Measurements from ENCODE around the gene DNPEP. TPM values are rescaled to one million over a fixed set of nuclear protein-coding genes. Genes with fewer than 3 reads are reported as not detected.

The DNPEP gene
- total RNA-seq, 1 donor from 2014 or later = 25.1 TPM

- no peak overlapping the region for H3K27ac ChIP-seq (ENCODE audit: low read depth, low read length)
- no peaks in the 10 kb centered on the region for H3K4me1 ChIP-seq (ENCODE audit: control insufficient read depth in 3 of 3, insufficient read depth in 3 of 3, low read length in 3 of 3)
- H3K9me3 ChIP-seq (ENCODE audit: control insufficient read depth in 3 of 3, low read length in 3 of 3) = no peaks in the 10 kb centered on the region
- peaks cover 7 to 17% (median 8%) of the 10 kb centered on the region in 3 donors for H3K27me3 ChIP-seq (ENCODE audit: control insufficient read depth in 3 of 3, insufficient read depth in 3 of 3, low read length in 3 of 3)
- H3K36me3 ChIP-seq (ENCODE audit: control insufficient read depth in 3 of 3, insufficient read depth in 3 of 3, low read length in 3 of 3) = no peaks in the 10 kb centered on the region
- no peak overlapping the region for H3K9ac ChIP-seq (ENCODE audit: low read depth in 1 of 3, low read length in 3 of 3)
- H3K4me3 ChIP-seq (ENCODE audit: low read length in 3 of 3) = no peak overlapping the region
Observed at GRCh38 chr2:219323434-219323833, 64.3 kb downstream of the DNPEP start.

Small RNAs within 50 kb of the gene (small RNA-seq; reads per million reads assigned to genes)
- not detected for gene AC053503.3

Other genes starting within 250 kb of the DNPEP start
- 15.1 TPM for gene NHEJ1, start 227.1 kb downstream of the DNPEP start, total RNA-seq
- gene SLC23A3, start 217.9 kb downstream of the DNPEP start, total RNA-seq = 0.52 TPM
- gene CNPPD1, start 211.0 kb downstream of the DNPEP start, total RNA-seq = 27.1 TPM
- gene RETREG2, start 209.6 kb downstream of the DNPEP start, total RNA-seq = 35.5 TPM
- 11.5 TPM for gene ZFAND2B, start 181.1 kb downstream of the DNPEP start, total RNA-seq
- 25.6 TPM for gene ABCB6, start 169.0 kb downstream of the DNPEP start, total RNA-seq
- gene ATG9A, start 158.3 kb downstream of the DNPEP start, total RNA-seq = 16.7 TPM
- gene ANKZF1, start 158.1 kb downstream of the DNPEP start, total RNA-seq = 27.7 TPM
- gene GLB1L, start 142.5 kb downstream of the DNPEP start, total RNA-seq = 13.0 TPM
- gene STK16, start 142.4 kb downstream of the DNPEP start, total RNA-seq = 6.3 TPM
- gene TUBA4B, start 134.7 kb downstream of the DNPEP start, total RNA-seq = not detected
- gene TUBA4A, start 134.0 kb downstream of the DNPEP start, total RNA-seq = 30.8 TPM
- 49.6 TPM for gene DNAJB2, start 108.5 kb downstream of the DNPEP start, total RNA-seq
- not detected for gene PTPRN, start 78.5 kb downstream of the DNPEP start, total RNA-seq
- gene RESP18, start 55.2 kb downstream of the DNPEP start, total RNA-seq = not detected
- gene DES, start 30.5 kb upstream of the DNPEP start, total RNA-seq = 3,588 TPM
- gene SPEG, start 46.9 kb upstream of the DNPEP start, total RNA-seq = 95.5 TPM
- 27.7 TPM for gene GMPPA, start 111.0 kb upstream of the DNPEP start, total RNA-seq
- gene ASIC4, start 126.6 kb upstream of the DNPEP start, total RNA-seq = not detected
- 33.4 TPM for gene CHPF, start 155.9 kb upstream of the DNPEP start, total RNA-seq
- 2.1 TPM for gene TMEM198, start 156.1 kb upstream of the DNPEP start, total RNA-seq
- 87.2 TPM for gene OBSL1, start 183.6 kb upstream of the DNPEP start, total RNA-seq
- gene INHA, start 184.4 kb upstream of the DNPEP start, total RNA-seq = not detected
- 8.9 TPM for gene STK11IP, start 209.9 kb upstream of the DNPEP start, total RNA-seq
- gene SLC4A3, start 239.7 kb upstream of the DNPEP start, total RNA-seq = 2.1 TPM

Measured in skeletal muscle tissue (tissue), 5 donors.